ENCODE data around the gene PIM2. TPM values are rescaled to one million over a fixed set of nuclear protein-coding genes. Genes with fewer than 3 reads are reported as not detected.

Gene PIM2
- 8.4 to 10.8 TPM (median 10.3 TPM) in 5 replicates for total RNA-seq (2022; extraction: Qiagen RNA extraction; ENCODE audit: low read depth)

GRCh38 chrX:48918643-48919340 lies at the start of gene PIM2:
PIM2 (minus strand) TSS chrX:48919024; CDS start chrX:48918834, 190 bp downstream.

DNA sequence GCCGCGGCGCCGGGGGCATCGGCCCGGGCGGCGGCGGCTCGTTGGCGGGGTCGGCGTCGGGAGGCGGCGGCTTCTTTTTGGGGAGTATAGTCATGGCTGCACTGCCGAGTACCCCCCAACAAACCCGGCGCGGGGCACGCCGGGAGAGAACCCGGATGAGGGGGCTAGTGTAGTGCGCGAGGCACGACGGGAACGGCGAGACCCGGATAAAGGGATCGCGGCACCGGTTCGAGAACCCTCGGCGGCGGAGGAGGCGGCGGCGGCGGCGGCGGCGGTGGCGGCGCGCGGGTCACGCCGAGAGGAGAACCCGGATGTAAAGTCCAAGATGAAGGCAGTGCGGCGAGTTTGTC lies 38.6 kb upstream of the PIM2 start, which contains the start of gene OTUD5:
OTUD5 (minus strand) TSS at position 131 of the 350 bp plus-strand sequence; CDS start at position 94, 37 bp downstream.

DNA sequence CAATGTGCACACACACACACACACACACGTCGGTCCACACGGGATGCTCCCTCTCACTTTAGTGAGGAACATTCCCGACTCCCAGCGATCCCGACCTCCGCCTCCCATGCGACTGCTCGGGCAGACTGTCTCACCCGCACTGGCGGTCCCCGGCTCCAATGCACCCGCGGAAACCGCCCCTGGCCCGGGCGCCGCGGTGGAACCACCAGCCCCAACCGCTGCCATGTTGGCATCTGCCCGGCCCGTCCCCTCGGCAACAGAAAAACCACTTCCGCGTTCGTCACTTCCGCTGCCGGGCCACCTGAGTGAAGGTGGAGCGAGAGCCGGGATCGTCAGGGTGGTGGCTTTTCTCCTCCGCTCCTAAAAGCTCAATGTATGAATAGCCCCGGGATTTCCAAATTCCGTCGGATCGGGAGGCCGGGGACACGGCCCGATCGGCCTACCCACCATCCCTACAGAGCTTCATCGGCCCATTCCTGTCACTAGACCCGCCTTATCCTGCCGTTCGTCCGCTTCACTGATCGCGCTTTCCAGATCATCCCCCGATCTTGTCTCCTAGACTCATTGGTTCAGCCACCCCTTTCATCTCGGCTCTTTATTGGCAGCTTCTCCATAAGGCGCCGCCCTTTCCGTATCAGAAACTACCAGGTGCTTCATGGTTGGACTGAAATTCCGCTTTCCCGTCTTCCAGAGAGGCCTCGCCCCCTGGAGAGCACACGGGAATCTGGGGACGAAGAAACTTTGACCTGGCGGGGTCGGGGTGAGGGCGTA lies 7.2 kb downstream of the PIM2 start, which contains the start of gene SLC35A2:
SLC35A2 (minus strand) TSS at position 235 of the 771 bp plus-strand sequence; CDS start at position 225, 10 bp downstream.

DNA sequence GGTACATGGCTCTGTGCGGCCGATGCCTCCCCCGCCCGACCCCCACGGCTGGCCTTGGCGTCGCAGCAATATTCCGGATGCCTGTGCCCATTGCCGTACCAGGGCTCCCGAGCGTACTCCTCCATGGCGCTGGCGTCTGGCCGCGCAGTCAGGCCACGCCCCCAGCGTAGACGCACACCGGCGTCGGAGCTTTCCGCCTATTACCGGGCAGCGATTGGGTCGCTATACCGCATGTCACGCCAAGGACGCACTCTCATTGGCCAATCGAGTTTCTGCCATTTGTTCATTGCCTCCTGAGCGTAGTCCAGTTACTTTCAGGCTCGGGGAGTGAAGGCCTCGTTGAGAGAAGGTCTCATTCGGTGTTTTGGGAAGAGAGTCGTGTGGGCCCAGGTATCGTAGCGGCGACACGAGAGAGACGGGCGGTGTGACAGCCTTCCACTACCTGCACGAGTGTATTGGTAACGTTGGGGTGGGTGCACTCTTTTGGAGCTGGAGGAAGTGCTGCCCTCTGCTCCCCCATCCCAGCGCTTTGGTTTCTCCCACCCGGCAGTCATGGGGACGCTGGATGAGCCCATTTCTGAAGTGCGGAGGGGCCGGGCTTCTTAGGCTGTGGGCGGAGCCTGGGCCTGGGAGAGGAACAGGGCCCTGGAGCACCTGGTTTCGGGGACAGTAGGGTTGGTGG lies 21.1 kb downstream of the PIM2 start, which contains the start of the genes PQBP1 and TIMM17B:
PQBP1 (plus strand) TSS at position 306 of the 682 bp plus-strand sequence. CDS start 580 bp downstream, outside the sequence.
TIMM17B (minus strand) TSS at position 144 of the 682 bp plus-strand sequence; CDS start at position 125, 19 bp downstream.

Other genes starting within 250 kb of the PIM2 start
- 0.15 to 0.34 TPM (median 0.19 TPM) in 5 replicates for gene WAS, start 235.2 kb downstream of the PIM2 start, total RNA-seq (2022; extraction: Qiagen RNA extraction; ENCODE audit: low read depth)
- 18.8 to 23.2 TPM (median 21.9 TPM) in 5 replicates for gene SUV39H1, start 222.3 kb downstream of the PIM2 start, total RNA-seq (2022; extraction: Qiagen RNA extraction; ENCODE audit: low read depth)
- not detected in 5 replicates for gene GLOD5, start 157.3 kb downstream of the PIM2 start, total RNA-seq (2022; extraction: Qiagen RNA extraction; ENCODE audit: low read depth)
- gene GATA1, start 132.4 kb downstream of the PIM2 start, total RNA-seq (2022; extraction: Qiagen RNA extraction; ENCODE audit: low read depth): not detected in 5 replicates
- gene HDAC6, start 117.0 kb downstream of the PIM2 start, total RNA-seq (2022; extraction: Qiagen RNA extraction; ENCODE audit: low read depth): 22.8 to 30.3 TPM (median 29.1 TPM) in 5 replicates
- 0.20 TPM in 1 of 5 replicates, not detected in the others for gene ERAS, start 92.5 kb downstream of the PIM2 start, total RNA-seq (2022; extraction: Qiagen RNA extraction; ENCODE audit: low read depth)
- 25.1 to 49.0 TPM (median 43.6 TPM) in 5 replicates for gene PCSK1N, start 83.4 kb downstream of the PIM2 start, total RNA-seq (2022; extraction: Qiagen RNA extraction; ENCODE audit: low read depth)
- gene TIMM17B, start 21.3 kb downstream of the PIM2 start, total RNA-seq (2022; extraction: Qiagen RNA extraction; ENCODE audit: low read depth): 90.7 to 108 TPM (median 98.6 TPM) in 5 replicates
- 88.0 to 104 TPM (median 92.5 TPM) in 5 replicates for gene PQBP1, start 21.1 kb downstream of the PIM2 start, total RNA-seq (2022; extraction: Qiagen RNA extraction; ENCODE audit: low read depth)
- gene SLC35A2, start 7.4 kb downstream of the PIM2 start, total RNA-seq (2022; extraction: Qiagen RNA extraction; ENCODE audit: low read depth): 52.9 to 70.1 TPM (median 68.5 TPM) in 5 replicates
- 55.5 to 63.8 TPM (median 61.3 TPM) in 5 replicates for gene OTUD5, start 38.6 kb upstream of the PIM2 start, total RNA-seq (2022; extraction: Qiagen RNA extraction; ENCODE audit: low read depth)
- 0.72 to 1.2 TPM (median 1.1 TPM) in 5 replicates for gene KCND1, start 52.8 kb upstream of the PIM2 start, total RNA-seq (2022; extraction: Qiagen RNA extraction; ENCODE audit: low read depth)
- 15.9 to 20.9 TPM (median 20.1 TPM) in 5 replicates for gene GRIPAP1, start 83.2 kb upstream of the PIM2 start, total RNA-seq (2022; extraction: Qiagen RNA extraction; ENCODE audit: low read depth)
- 39.9 to 51.9 TPM (median 50.8 TPM) in 5 replicates for gene TFE3, start 124.3 kb upstream of the PIM2 start, total RNA-seq (2022; extraction: Qiagen RNA extraction; ENCODE audit: low read depth)
- gene CCDC120, start 140.0 kb upstream of the PIM2 start, total RNA-seq (2022; extraction: Qiagen RNA extraction; ENCODE audit: low read depth): 2.6 to 4.0 TPM (median 3.2 TPM) in 5 replicates
- 37.2 to 44.9 TPM (median 40.9 TPM) in 5 replicates for gene PRAF2, start 155.0 kb upstream of the PIM2 start, total RNA-seq (2022; extraction: Qiagen RNA extraction; ENCODE audit: low read depth)
- 48.8 to 57.2 TPM (median 52.2 TPM) in 5 replicates for gene WDR45, start 160.9 kb upstream of the PIM2 start, total RNA-seq (2022; extraction: Qiagen RNA extraction; ENCODE audit: low read depth)
- gene GPKOW, start 204.7 kb upstream of the PIM2 start, total RNA-seq (2022; extraction: Qiagen RNA extraction; ENCODE audit: low read depth): 20.9 to 25.2 TPM (median 24.4 TPM) in 5 replicates
- 2.0 to 5.5 TPM (median 2.7 TPM) in 5 replicates for gene MAGIX, start 243.7 kb upstream of the PIM2 start, total RNA-seq (2022; extraction: Qiagen RNA extraction; ENCODE audit: low read depth)

All from A549 treated with GW870086 at 1 μM for 4 hours (cell line).